Measurements from ENCODE around the gene GLMN. TPM values are rescaled to one million over a fixed set of nuclear protein-coding genes. Genes with fewer than 3 reads are reported as not detected.
A peak's percentile ranks its signal among the peaks of the same experiment; 100 is the strongest.

Gene GLMN
- total RNA-seq, 1 donor from 2014 or later, result 13.5 TPM

DNA sequence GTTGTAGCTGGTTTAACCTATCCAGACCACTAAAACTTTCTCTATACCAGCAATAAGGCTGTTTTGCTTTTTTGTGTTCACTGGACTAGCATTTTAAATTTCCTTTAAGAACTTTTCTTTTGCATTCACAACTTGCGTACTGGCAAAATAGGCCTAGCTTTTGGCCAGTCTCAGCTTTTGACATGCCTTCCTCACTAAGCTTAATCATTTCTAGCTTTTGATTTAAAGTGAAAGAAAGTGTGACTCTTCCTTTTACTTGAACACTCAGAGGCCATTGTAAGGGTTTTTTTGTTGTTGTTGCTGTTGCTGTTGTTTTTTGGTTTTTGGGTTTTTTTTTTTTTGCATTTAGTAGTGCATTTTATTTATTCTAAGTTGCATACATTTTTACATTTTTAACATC is 15.2 kb upstream of the GLMN start:
- no peaks in the 10 kb centered on the region for H3K4me1 ChIP-seq (ENCODE audit: insufficient read depth, low read length)
- TF ChIP-seq EZH2 (IDR thresholded peaks at IDR 0.05; ENCODE audit: insufficient read depth, low read length), result no peak
- TF ChIP-seq, protein P1, sequence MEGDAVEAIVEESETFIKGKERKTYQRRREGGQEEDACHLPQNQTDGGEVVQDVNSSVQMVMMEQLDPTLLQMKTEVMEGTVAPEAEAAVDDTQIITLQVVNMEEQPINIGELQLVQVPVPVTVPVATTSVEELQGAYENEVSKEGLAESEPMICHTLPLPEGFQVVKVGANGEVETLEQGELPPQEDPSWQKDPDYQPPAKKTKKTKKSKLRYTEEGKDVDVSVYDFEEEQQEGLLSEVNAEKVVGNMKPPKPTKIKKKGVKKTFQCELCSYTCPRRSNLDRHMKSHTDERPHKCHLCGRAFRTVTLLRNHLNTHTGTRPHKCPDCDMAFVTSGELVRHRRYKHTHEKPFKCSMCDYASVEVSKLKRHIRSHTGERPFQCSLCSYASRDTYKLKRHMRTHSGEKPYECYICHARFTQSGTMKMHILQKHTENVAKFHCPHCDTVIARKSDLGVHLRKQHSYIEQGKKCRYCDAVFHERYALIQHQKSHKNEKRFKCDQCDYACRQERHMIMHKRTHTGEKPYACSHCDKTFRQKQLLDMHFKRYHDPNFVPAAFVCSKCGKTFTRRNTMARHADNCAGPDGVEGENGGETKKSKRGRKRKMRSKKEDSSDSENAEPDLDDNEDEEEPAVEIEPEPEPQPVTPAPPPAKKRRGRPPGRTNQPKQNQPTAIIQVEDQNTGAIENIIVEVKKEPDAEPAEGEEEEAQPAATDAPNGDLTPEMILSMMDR (IDR thresholded peaks at IDR 0.05; ENCODE audit: insufficient read depth, low read depth, low read length), result no peak
- no peaks in the 10 kb centered on the region for H3K27me3 ChIP-seq (ENCODE audit: insufficient read depth, low read length)
- Mint-ChIP-seq H3K9me3 (ENCODE audit: unreplicated experiment) (no peaks in the 10 kb centered on the region), H3K27me3 (ENCODE audit: low read depth, unreplicated experiment) (no peaks in the 10 kb centered on the region), H3K27ac (ENCODE audit: unreplicated experiment) (no peak overlapping the region), H3K4me1 (ENCODE audit: low read depth, unreplicated experiment) (peaks cover 3% of the 10 kb centered on the region), H3K4me3 (ENCODE audit: unreplicated experiment) (no peak overlapping the region), H3K36me3 (ENCODE audit: low read depth, unreplicated experiment) (peaks cover 4% of the 10 kb centered on the region)
- H4K20me1 ChIP-seq (ENCODE audit: insufficient read depth, low read length), result no peaks in the 10 kb centered on the region
- no peak overlapping the region for H3K9ac ChIP-seq (ENCODE audit: low read length)
- H3K4me3 ChIP-seq (ENCODE audit: insufficient read depth, low read depth, low read length), result no peak overlapping the region
- no peak for FAIRE-seq
- no peaks in the 10 kb centered on the region for H3K79me2 ChIP-seq (ENCODE audit: insufficient read depth, low read length)
- H3K4me2 ChIP-seq (ENCODE audit: low read length), result no peak overlapping the region
- H3K36me3 ChIP-seq (ENCODE audit: insufficient read depth, low read length), result peaks cover 7% of the 10 kb centered on the region
- no peak overlapping the region for H2AFZ ChIP-seq (ENCODE audit: low read depth, low read length)
- DNase-seq (ENCODE audit: low read depth), result no peak
- H3K9me3 ChIP-seq (ENCODE audit: insufficient read depth, low read depth, low read length), result no peaks in the 10 kb centered on the region
- no peak overlapping the region for H3K27ac ChIP-seq (ENCODE audit: low read depth, low read length)

DNA sequence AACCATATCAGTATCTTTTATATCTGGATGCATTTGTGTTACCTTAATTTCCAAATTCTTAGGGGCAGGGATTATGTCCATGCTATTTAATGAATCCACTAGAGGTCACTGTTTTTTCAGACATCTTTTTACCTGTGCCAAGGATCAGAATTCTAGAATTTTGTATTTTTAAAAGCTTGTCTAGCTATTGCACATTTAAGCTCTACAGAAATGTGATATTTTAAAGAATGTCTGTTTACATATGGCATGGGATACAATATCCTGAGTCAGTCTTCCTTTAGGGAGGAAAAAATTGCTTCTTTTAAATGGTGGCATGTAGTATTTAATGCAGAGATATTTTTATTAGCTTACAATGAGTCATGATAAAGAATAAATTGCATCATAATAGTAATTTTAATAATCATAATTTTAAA is 11.4 kb upstream of the GLMN start:
- Histone ChIP-seq H3K4me1 (ENCODE audit: insufficient read depth, low read length) (no peaks in the 10 kb centered on the region), H4K20me1 (ENCODE audit: insufficient read depth, low read length) (no peaks in the 10 kb centered on the region), H3K9ac (ENCODE audit: low read length) (no peak overlapping the region), H3K4me3 (ENCODE audit: insufficient read depth, low read depth, low read length) (no peak overlapping the region), H3K9me3 (ENCODE audit: insufficient read depth, low read depth, low read length) (no peaks in the 10 kb centered on the region), H3K79me2 (ENCODE audit: insufficient read depth, low read length) (no peaks in the 10 kb centered on the region), H3K4me2 (ENCODE audit: low read length) (no peak overlapping the region), H3K27ac (ENCODE audit: low read depth, low read length) (no peak overlapping the region), H3K27me3 (ENCODE audit: insufficient read depth, low read length) (no peaks in the 10 kb centered on the region), H3K36me3 (ENCODE audit: insufficient read depth, low read length) (peaks cover 23% of the 10 kb centered on the region), H2AFZ (ENCODE audit: low read depth, low read length) (no peak overlapping the region)
- Mint-ChIP-seq H3K27ac (ENCODE audit: unreplicated experiment) (no peak overlapping the region), H3K36me3 (ENCODE audit: low read depth, unreplicated experiment) (peaks cover 2% of the 10 kb centered on the region), H3K4me1 (ENCODE audit: low read depth, unreplicated experiment) (no peaks in the 10 kb centered on the region), H3K4me3 (ENCODE audit: unreplicated experiment) (no peak overlapping the region), H3K9me3 (ENCODE audit: unreplicated experiment) (no peaks in the 10 kb centered on the region), H3K27me3 (ENCODE audit: low read depth, unreplicated experiment) (no peaks in the 10 kb centered on the region)
- DNase-seq (ENCODE audit: low read depth), result no peak
- no peak for FAIRE-seq
- TF ChIP-seq, protein P1 (IDR thresholded peaks at IDR 0.05; ENCODE audit: insufficient read depth, low read depth, low read length), result peak; percentile 48
- TF ChIP-seq EZH2 (IDR thresholded peaks at IDR 0.05; ENCODE audit: insufficient read depth, low read length), result no peak

DNA sequence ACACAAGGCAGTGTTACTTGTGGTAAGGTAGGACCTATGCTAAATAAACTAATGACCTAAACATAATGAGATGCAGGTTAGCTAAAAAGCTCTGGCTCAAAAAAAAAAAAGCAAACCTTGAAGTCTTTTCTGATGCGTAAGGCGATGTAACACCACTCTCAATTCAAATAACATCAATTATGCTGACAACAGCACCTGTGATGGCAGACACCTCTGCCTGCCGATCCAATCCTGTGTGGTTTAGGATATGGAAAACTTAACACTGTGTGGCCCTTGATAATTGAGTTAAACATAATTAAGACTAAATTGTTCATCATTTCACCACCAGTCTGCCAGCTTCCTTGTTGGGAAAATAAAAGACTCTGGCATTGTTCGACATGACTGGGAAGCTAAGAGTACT is 9.2 kb upstream of the GLMN start:
- Histone ChIP-seq H3K27ac (ENCODE audit: low read depth, low read length) (no peak overlapping the region), H3K27me3 (ENCODE audit: insufficient read depth, low read length) (no peaks in the 10 kb centered on the region), H3K9me3 (ENCODE audit: insufficient read depth, low read depth, low read length) (no peaks in the 10 kb centered on the region), H2AFZ (ENCODE audit: low read depth, low read length) (no peak overlapping the region), H4K20me1 (ENCODE audit: insufficient read depth, low read length) (no peaks in the 10 kb centered on the region), H3K4me1 (ENCODE audit: insufficient read depth, low read length) (no peaks in the 10 kb centered on the region), H3K36me3 (ENCODE audit: insufficient read depth, low read length) (peaks cover 28% of the 10 kb centered on the region), H3K79me2 (ENCODE audit: insufficient read depth, low read length) (no peaks in the 10 kb centered on the region), H3K4me2 (ENCODE audit: low read length) (no peak overlapping the region), H3K9ac (ENCODE audit: low read length) (no peak overlapping the region), H3K4me3 (ENCODE audit: insufficient read depth, low read depth, low read length) (no peak overlapping the region)
- H3K9me3 Mint-ChIP-seq (ENCODE audit: unreplicated experiment), result no peaks in the 10 kb centered on the region
- no peak for DNase-seq (ENCODE audit: low read depth)
- peaks cover 4% of the 10 kb centered on the region for H3K36me3 Mint-ChIP-seq (ENCODE audit: low read depth, unreplicated experiment)
- no peak overlapping the region for H3K4me3 Mint-ChIP-seq (ENCODE audit: unreplicated experiment)
- no peak for TF ChIP-seq EZH2 (IDR thresholded peaks at IDR 0.05; ENCODE audit: insufficient read depth, low read length)
- TF ChIP-seq, protein P1 (IDR thresholded peaks at IDR 0.05; ENCODE audit: insufficient read depth, low read depth, low read length), result no peak
- no peaks in the 10 kb centered on the region for H3K4me1 Mint-ChIP-seq (ENCODE audit: low read depth, unreplicated experiment)
- FAIRE-seq, result no peak
- H3K27ac Mint-ChIP-seq (ENCODE audit: unreplicated experiment), result no peak overlapping the region
- H3K27me3 Mint-ChIP-seq (ENCODE audit: low read depth, unreplicated experiment), result no peaks in the 10 kb centered on the region
